PC-9 (cell line): Measurements from ENCODE around the gene SLC22A13. TPM values are rescaled to one million over a fixed set of nuclear protein-coding genes. Genes with fewer than 3 reads are reported as not detected.

Source experiments
- BruUV-seq: library from RNA; stranded (reverse); fragments of 400-500 nt; replicated peaks from 2 replicates; lab custom pipeline; 2021; lab: Mats Ljungman, UMichigan
- CTCF ChIA-PET: fragments of 300-600 bp; sonication (Branson Sonifier 250); formaldehyde crosslinking; loops from one replicate; lab custom pipeline; 2022; ENCODE audit warnings: antibody characterized with exemption; lab: Charles Lee
- POLR2A ChIA-PET: fragments of 300-600 bp; sonication (Branson Sonifier 250); formaldehyde crosslinking; loops from one replicate; lab custom pipeline; 2022; ENCODE audit warnings: antibody characterized with exemption; ENCODE audit not compliant: unreplicated experiment; lab: Charles Lee
- DNase-seq, 2 experiments: peaks; one replicate each; pipeline versions ENCODE4 v3.0.0 to v3.0.0-alpha.2; 2015 to 2022; ENCODE audit warnings: mixed read lengths in 1 of 2
- H2AFZ ChIP-seq: fragments of 200-600 bp; sonication (generic); 2 replicates; pipeline ENCODE4 v1.8.1; 2017; ENCODE audit warnings: antibody characterized with exemption
- H3F3A ChIP-seq: fragments of 200-600 bp; sonication (generic); 2 replicates; pipeline ENCODE4 v1.8.1; 2017; ENCODE audit warnings: antibody characterized with exemption, mild to moderate bottlenecking, low read depth; ENCODE audit not compliant: insufficient read depth
- H3K27ac ChIP-seq: fragments of 200-600 bp; sonication (generic); 2 replicates; pipeline ENCODE4 v1.6.1; 2016; ENCODE audit warnings: mixed run types
- H3K27me3 ChIP-seq: fragments of 200-600 bp; sonication (generic); 2 replicates; pipeline ENCODE4 v1.6.1; 2016; ENCODE audit warnings: low read depth, mixed run types; ENCODE audit not compliant: insufficient read depth
- H3K36me3 ChIP-seq: fragments of 200-600 bp; sonication (generic); 2 replicates; pipeline ENCODE4 v1.6.1; 2016; ENCODE audit warnings: low read depth, mixed run types
- H3K4me1 ChIP-seq: fragments of 200-600 bp; sonication (generic); replicated peaks from 2 replicates; pipeline ENCODE4 v1.6.1; 2016; ENCODE audit warnings: mixed run types; ENCODE audit not compliant: insufficient read depth
- H3K4me2 ChIP-seq: fragments of 200-600 bp; sonication (generic); 2 replicates; pipeline ENCODE4 v1.6.1; 2017; ENCODE audit warnings: mixed run types
- H3K4me3 ChIP-seq: fragments of 200-600 bp; sonication (generic); 2 replicates; pipeline ENCODE4 v1.6.1; 2016; ENCODE audit warnings: mixed run types
- H3K79me2 ChIP-seq: fragments of 200-600 bp; sonication (generic); 2 replicates; pipeline ENCODE4 v1.6.1; 2017; ENCODE audit warnings: low read depth, mixed run types
- H3K9me2 ChIP-seq: fragments of 200-600 bp; sonication (generic); 2 replicates; pipeline ENCODE4 v1.8.1; 2017; ENCODE audit warnings: mild to moderate bottlenecking; ENCODE audit not compliant: insufficient read depth
- H3K9me3 ChIP-seq: fragments of 200-600 bp; sonication (generic); 2 replicates; pipeline ENCODE4 v1.8.1; 2016; ENCODE audit warnings: low read depth; ENCODE audit not compliant: insufficient read depth
- H4K20me1 ChIP-seq: fragments of 200-600 bp; sonication (generic); 2 replicates; pipeline ENCODE4 v1.8.1; 2017; ENCODE audit not compliant: insufficient read depth
- EZH2 ChIP-seq: fragments of 200-600 bp; sonication (generic); IDR thresholded peaks from 2 replicates; pipeline ENCODE4 v1.8.0; 2017; ENCODE audit warnings: antibody characterized with exemption, low read depth
- intact Hi-C: fragments of 100-400 bp; cut with micrococcal nuclease; formaldehyde crosslinking; loops from one replicate; pipeline ENCODE4 v1.10.0; 2022; ENCODE audit not compliant: unreplicated experiment
- total RNA-seq: library from RNA; stranded (reverse); gene quantifications from 2 replicates; pipeline ENCODE4 v1.2.3, GENCODE V29; 2021
- TF ChIP-seq, protein P1 (sequence below): fragments of 200-600 bp; sonication (generic); conservative IDR thresholded peaks from 2 replicates; pipeline ENCODE4 v1.6.1; 2017; ENCODE audit warnings: mixed run types, antibody characterized with exemption, mild to moderate bottlenecking, moderate library complexity

Gene SLC22A13
- total RNA-seq, 1 experiment from 2014 or later, result 0.44 TPM

DNA sequence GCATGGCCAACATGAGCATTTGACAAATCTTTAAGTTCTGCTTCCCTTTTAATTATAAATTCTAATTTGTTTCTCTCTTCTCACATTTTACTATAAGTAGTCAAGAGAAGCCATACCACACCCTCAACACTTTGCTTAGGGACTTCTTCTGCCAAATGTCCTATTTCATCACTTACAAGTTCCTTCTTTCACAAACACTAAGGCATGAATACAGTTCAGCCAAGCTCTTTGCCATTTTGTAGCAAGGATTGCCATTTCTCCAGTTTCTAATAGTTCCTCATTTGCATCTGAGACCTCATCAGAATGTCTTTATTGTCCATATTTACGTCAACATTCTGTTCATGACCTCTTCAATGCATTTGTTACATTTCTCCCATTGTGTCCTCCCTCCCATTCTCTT, 45.9 kb downstream of the SLC22A13 start:
- Histone ChIP-seq H3K79me2 (no peaks in the 10 kb centered on the region), H3K36me3 (no peaks in the 10 kb centered on the region), H3K4me1 (no peaks in the 10 kb centered on the region), H3K4me3 (no peak overlapping the region), H3K4me2 (no peak overlapping the region), H4K20me1 (no peaks in the 10 kb centered on the region), H3K9me2 (no peaks in the 10 kb centered on the region), H3K27ac (no peak overlapping the region), H3K9me3 (no peaks in the 10 kb centered on the region), H2AFZ (no peak overlapping the region), H3K27me3 (no peaks in the 10 kb centered on the region), H3F3A (no peaks in the 10 kb centered on the region)
- ChIA-PET POLR2A (no interaction called here), CTCF (no interaction called here)
- no peak for TF ChIP-seq EZH2
- TF ChIP-seq, protein P1, sequence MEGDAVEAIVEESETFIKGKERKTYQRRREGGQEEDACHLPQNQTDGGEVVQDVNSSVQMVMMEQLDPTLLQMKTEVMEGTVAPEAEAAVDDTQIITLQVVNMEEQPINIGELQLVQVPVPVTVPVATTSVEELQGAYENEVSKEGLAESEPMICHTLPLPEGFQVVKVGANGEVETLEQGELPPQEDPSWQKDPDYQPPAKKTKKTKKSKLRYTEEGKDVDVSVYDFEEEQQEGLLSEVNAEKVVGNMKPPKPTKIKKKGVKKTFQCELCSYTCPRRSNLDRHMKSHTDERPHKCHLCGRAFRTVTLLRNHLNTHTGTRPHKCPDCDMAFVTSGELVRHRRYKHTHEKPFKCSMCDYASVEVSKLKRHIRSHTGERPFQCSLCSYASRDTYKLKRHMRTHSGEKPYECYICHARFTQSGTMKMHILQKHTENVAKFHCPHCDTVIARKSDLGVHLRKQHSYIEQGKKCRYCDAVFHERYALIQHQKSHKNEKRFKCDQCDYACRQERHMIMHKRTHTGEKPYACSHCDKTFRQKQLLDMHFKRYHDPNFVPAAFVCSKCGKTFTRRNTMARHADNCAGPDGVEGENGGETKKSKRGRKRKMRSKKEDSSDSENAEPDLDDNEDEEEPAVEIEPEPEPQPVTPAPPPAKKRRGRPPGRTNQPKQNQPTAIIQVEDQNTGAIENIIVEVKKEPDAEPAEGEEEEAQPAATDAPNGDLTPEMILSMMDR, result no peak
- BruUV-seq, result no TSS peak
- DNase-seq, result no peak
- intact Hi-C loops, result no loop called here

DNA sequence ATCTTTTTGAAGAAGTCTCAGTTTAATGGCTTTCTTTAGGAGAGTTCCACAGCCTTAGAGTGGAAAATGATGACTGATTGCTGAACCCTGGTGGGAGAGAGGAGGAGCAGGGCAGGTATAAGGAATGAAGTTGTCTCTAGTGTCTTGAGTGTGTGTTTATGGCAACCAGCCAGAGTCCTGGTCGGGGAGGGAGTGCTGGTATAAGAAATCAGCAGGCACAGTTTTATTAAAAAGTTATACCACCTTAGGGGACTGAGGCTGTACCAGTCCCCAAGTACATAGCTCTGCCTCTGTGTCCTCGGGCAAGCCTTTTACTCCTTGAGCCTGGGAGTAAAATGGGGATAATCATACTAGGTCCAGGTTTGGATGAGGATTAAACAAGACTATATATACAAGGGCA, 46.3 kb downstream of the SLC22A13 start:
- no peaks in the 10 kb centered on the region for H3K36me3 ChIP-seq
- ChIA-PET POLR2A (no interaction called here), CTCF (no interaction called here)
- no peak overlapping the region for H3K4me2 ChIP-seq
- DNase-seq, result no peak
- no peaks in the 10 kb centered on the region for H3K9me3 ChIP-seq
- TF ChIP-seq EZH2, result no peak
- intact Hi-C loops, result no loop called here
- no peaks in the 10 kb centered on the region for H3K27me3 ChIP-seq
- H3K4me3 ChIP-seq, result no peak overlapping the region
- no TSS peak for BruUV-seq
- no peaks in the 10 kb centered on the region for H3F3A ChIP-seq
- no peaks in the 10 kb centered on the region for H3K79me2 ChIP-seq
- no peaks in the 10 kb centered on the region for H4K20me1 ChIP-seq
- no peak overlapping the region for H3K27ac ChIP-seq
- H3K9me2 ChIP-seq, result no peaks in the 10 kb centered on the region
- no peaks in the 10 kb centered on the region for H3K4me1 ChIP-seq
- H2AFZ ChIP-seq, result no peak overlapping the region

DNA sequence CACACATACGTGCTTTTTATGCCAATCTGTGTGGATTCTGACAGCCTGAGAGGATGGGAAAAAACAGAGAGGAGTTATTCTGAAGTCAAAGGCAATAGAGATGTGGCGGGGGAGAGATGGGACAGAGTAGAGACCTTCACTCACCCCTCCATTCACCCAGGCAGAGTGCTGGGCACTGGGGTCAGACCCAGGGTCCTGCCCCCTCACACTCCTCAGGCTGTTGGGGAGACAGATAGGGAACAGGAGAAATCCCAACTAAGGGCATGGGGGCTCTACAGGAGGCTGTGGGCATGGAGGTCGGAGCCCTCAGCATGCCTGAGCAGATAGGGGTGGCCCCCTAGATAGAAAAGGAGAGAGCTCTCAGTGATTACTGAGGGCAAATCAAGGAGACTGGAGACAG, 46.7 kb downstream of the SLC22A13 start:
- no peak overlapping the region for H2AFZ ChIP-seq
- H3K79me2 ChIP-seq, result no peaks in the 10 kb centered on the region
- intact Hi-C loops, result no loop called here
- DNase-seq, result no peak
- H3K9me2 ChIP-seq, result no peaks in the 10 kb centered on the region
- H3K4me2 ChIP-seq, result no peak overlapping the region
- H3K27me3 ChIP-seq, result no peaks in the 10 kb centered on the region
- H4K20me1 ChIP-seq, result no peaks in the 10 kb centered on the region
- no peak overlapping the region for H3K27ac ChIP-seq
- H3F3A ChIP-seq, result no peaks in the 10 kb centered on the region
- H3K4me3 ChIP-seq, result no peak overlapping the region
- no peaks in the 10 kb centered on the region for H3K36me3 ChIP-seq
- no TSS peak for BruUV-seq
- H3K4me1 ChIP-seq, result no peaks in the 10 kb centered on the region
- CTCF ChIA-PET, result no interaction called here
- TF ChIP-seq EZH2, result no peak
- TF ChIP-seq, protein P1, result no peak
- POLR2A ChIA-PET, result no interaction called here
- no peaks in the 10 kb centered on the region for H3K9me3 ChIP-seq

DNA sequence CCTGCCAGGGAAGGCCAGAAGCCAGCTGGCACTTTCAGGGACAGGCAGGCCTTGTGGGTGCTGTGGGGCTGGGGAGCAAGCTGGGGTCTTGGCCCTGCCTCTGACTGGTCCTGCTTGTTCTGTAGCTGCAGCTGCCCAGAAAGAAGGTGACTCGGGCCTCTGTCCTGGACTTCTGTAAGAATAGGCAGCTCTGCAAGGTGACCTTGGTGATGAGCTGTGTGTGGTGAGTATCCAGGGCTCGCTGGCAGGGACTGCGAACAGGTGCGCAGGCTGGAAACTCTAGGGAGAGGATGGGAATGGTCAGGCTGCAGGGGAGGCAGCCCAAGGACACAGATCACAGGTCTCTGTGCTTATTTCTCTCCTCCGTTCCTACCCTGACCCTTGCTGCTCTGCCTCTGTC, 47.7 kb downstream of the SLC22A13 start:
- Histone ChIP-seq H3K27ac (no peak overlapping the region), H3K4me3 (no peak overlapping the region), H3K79me2 (no peaks in the 10 kb centered on the region), H4K20me1 (no peaks in the 10 kb centered on the region), H3K9me3 (no peaks in the 10 kb centered on the region), H3K4me2 (no peak overlapping the region), H3K4me1 (no peaks in the 10 kb centered on the region), H3F3A (no peaks in the 10 kb centered on the region), H2AFZ (no peak overlapping the region), H3K36me3 (no peaks in the 10 kb centered on the region), H3K27me3 (no peaks in the 10 kb centered on the region), H3K9me2 (no peaks in the 10 kb centered on the region)
- POLR2A ChIA-PET, result no interaction called here
- no TSS peak for BruUV-seq
- CTCF ChIA-PET, result no interaction called here
- TF ChIP-seq, protein P1, result no peak
- no peak for TF ChIP-seq EZH2
- DNase-seq, result no peak
- intact Hi-C loops, result no loop called here
